SK-N-SH (cell line): ENCODE data around the gene VPS16. TPM values are rescaled to one million over a fixed set of nuclear protein-coding genes. Genes with fewer than 3 reads are reported as not detected.

Source experiments
- CTCF ChIA-PET: fragments of 300-600, 350-600 bp; formaldehyde crosslinking; extraction: SDS; loops from one replicate; lab custom pipeline; 2021; lab: Yijun Ruan, JAX
- POLR2A ChIA-PET: fragments of 350-600 bp; sonication (Branson Sonifier 250); formaldehyde crosslinking; extraction: SDS; loops from one replicate; lab custom pipeline; 2020; ENCODE audit warnings: antibody characterized with exemption, inconsistent platforms; lab: Yijun Ruan, JAX
- DNase-seq: peaks from one replicate; pipeline ENCODE4 v3.0.0; 2012
- H2AFZ ChIP-seq: fragments of 200-600 bp; sonication (generic); 2 replicates; pipeline ENCODE4 v1.8.1; 2016; ENCODE audit warnings: antibody characterized with exemption, mild to moderate bottlenecking, low read depth
- H3F3A ChIP-seq: fragments of 200-600 bp; sonication (generic); replicated peaks from 2 replicates; pipeline ENCODE3; 2016; ENCODE audit warnings: antibody characterized with exemption, mild to moderate bottlenecking; ENCODE audit not compliant: insufficient read depth
- H3K27ac ChIP-seq, 2 experiments: fragments of 200-500 bp in 1 of 2; fragments of 200-600 bp in 1 of 2; sonication (Bioruptor generic) in 1 of 2; sonication (generic), shearing (Covaris generic) in 1 of 2; 2 replicates each; pipeline versions ENCODE4 v1.5.1 to v1.6.1; 2014 to 2016; ENCODE audit warnings: low read depth in 2 of 2, inconsistent platforms in 1 of 2, low read length in 1 of 2, mild to moderate bottlenecking in 1 of 2, mixed read lengths in 1 of 2
- H3K27me3 ChIP-seq: fragments of 200-600 bp; sonication (generic), shearing (Covaris generic); 2 replicates; pipeline ENCODE4 v1.6.1; 2016; ENCODE audit warnings: mixed run types; ENCODE audit not compliant: insufficient read depth
- H3K36me3 ChIP-seq, 2 experiments: fragments of 200-500 bp in 1 of 2; fragments of 200-600 bp in 1 of 2; sonication (Bioruptor generic) in 1 of 2; sonication (generic) in 1 of 2; replicated peaks in 1 of 2; 2 replicates each; pipeline versions ENCODE3 to v1.5.1; 2014 to 2016; ENCODE audit warnings: low read length in 1 of 2, mild to moderate bottlenecking in 1 of 2; ENCODE audit not compliant: insufficient read depth in 2 of 2, control insufficient read depth in 1 of 2
- H3K4me1 ChIP-seq, 2 experiments: fragments of 200-500 bp in 1 of 2; fragments of 200-600 bp in 1 of 2; sonication (Bioruptor generic) in 1 of 2; sonication (generic), shearing (Covaris generic) in 1 of 2; 2 replicates each; pipeline versions ENCODE4 v1.5.1 to v1.6.1; 2014 to 2016; ENCODE audit warnings: low read depth in 1 of 2, low read length in 1 of 2, mixed run types in 1 of 2; ENCODE audit not compliant: insufficient read depth in 2 of 2, control insufficient read depth in 1 of 2
- H3K4me2 ChIP-seq: fragments of 200-600 bp; sonication (generic), shearing (Covaris generic); 2 replicates; pipeline ENCODE4 v1.6.1; 2017; ENCODE audit warnings: mixed run types
- H3K4me3 ChIP-seq, 2 experiments: fragments of 200-500 bp in 1 of 2; fragments of 200-600 bp in 1 of 2; sonication (Bioruptor generic) in 1 of 2; sonication (generic), shearing (Covaris generic) in 1 of 2; 2 replicates each; pipeline versions ENCODE4 v1.5.1 to v1.8.1; 2014 to 2016; ENCODE audit warnings: low read depth in 2 of 2, inconsistent platforms in 1 of 2, low read length in 1 of 2, mild to moderate bottlenecking in 1 of 2, mixed read lengths in 1 of 2, moderate library complexity in 1 of 2
- H3K79me2 ChIP-seq: fragments of 200-600 bp; sonication (generic); 2 replicates; pipeline ENCODE4 v1.8.1; 2017; ENCODE audit warnings: mild to moderate bottlenecking; ENCODE audit not compliant: insufficient read depth
- H3K9ac ChIP-seq: fragments of 200-600 bp; sonication (generic); 2 replicates; pipeline ENCODE4 v1.6.1; 2017; ENCODE audit warnings: mixed run types
- H3K9me2 ChIP-seq: fragments of 200-600 bp; sonication (generic); 2 replicates; pipeline ENCODE4 v1.6.1; 2017; ENCODE audit warnings: mixed run types
- H3K9me3 ChIP-seq: fragments of 200-600 bp; sonication (generic); 2 replicates; pipeline ENCODE4 v1.6.1; 2017; ENCODE audit warnings: mixed run types, mild to moderate bottlenecking, moderate library complexity
- H4K20me1 ChIP-seq: fragments of 200-600 bp; sonication (generic); 2 replicates; pipeline ENCODE4 v1.6.1; 2017; ENCODE audit warnings: mild to moderate bottlenecking, mixed run types; ENCODE audit not compliant: insufficient read depth
- CHD2 ChIP-seq: fragments of 150-350 bp; IDR thresholded peaks from 2 replicates; pipeline ENCODE4 v1.6.1; 2018; ENCODE audit warnings: low read length; ENCODE audit not compliant: partially characterized antibody
- ELF1 ChIP-seq: IDR thresholded peaks from 2 replicates; pipeline ENCODE4 v1.4.0; 2012
- EP300 ChIP-seq, 2 experiments: IDR thresholded peaks; 2 replicates each; pipeline versions ENCODE4 v1.4.0 to v1.6.1; 2012; ENCODE audit warnings: borderline replicate concordance in 1 of 2, low read depth in 1 of 2, low read length in 1 of 2
- FOSL2 ChIP-seq: IDR thresholded peaks from 2 replicates; pipeline ENCODE4 v1.4.0; 2012; ENCODE audit warnings: low read depth, mild to moderate bottlenecking, moderate library complexity, borderline replicate concordance
- FOXM1 ChIP-seq: IDR thresholded peaks from 2 replicates; pipeline ENCODE4 v1.4.0; 2012; ENCODE audit warnings: low read depth, mild to moderate bottlenecking
- GATA2 ChIP-seq: sonication (generic); formaldehyde crosslinking; IDR thresholded peaks from 2 replicates; pipeline ENCODE4 v1.5.0; 2020; ENCODE audit warnings: mild to moderate bottlenecking, missing genetic modification reagents
- JUND ChIP-seq: IDR thresholded peaks from 2 replicates; pipeline ENCODE4 v1.4.0; 2012
- MAX ChIP-seq: IDR thresholded peaks from 2 replicates; pipeline ENCODE4 v1.4.0; 2012; ENCODE audit warnings: low read depth
- MEF2A ChIP-seq: IDR thresholded peaks from 2 replicates; pipeline ENCODE4 v1.4.0; 2012; ENCODE audit warnings: low read depth, borderline replicate concordance
- NFIC ChIP-seq: IDR thresholded peaks from 2 replicates; pipeline ENCODE4 v1.4.0; 2012; ENCODE audit warnings: borderline replicate concordance
- NRF1 ChIP-seq: IDR thresholded peaks from 2 replicates; pipeline ENCODE4 v1.6.1; 2012; ENCODE audit warnings: low read depth, mild to moderate bottlenecking, low read length
- PBX3 ChIP-seq: IDR thresholded peaks from 2 replicates; pipeline ENCODE4; 2012
- RCOR1 ChIP-seq: fragments of 150-350 bp; IDR thresholded peaks from 2 replicates; pipeline ENCODE4 v1.6.1; 2017; ENCODE audit warnings: antibody characterized with exemption, low read length
- REST ChIP-seq: IDR thresholded peaks from 2 replicates; pipeline ENCODE4 v1.6.1; 2012; ENCODE audit warnings: mild to moderate bottlenecking, low read depth, low read length, moderate library complexity
- RXRA ChIP-seq: IDR thresholded peaks from 2 replicates; pipeline ENCODE4 v1.4.0; 2012; ENCODE audit warnings: low read depth, mild to moderate bottlenecking, borderline replicate concordance
- SMC3 ChIP-seq: IDR thresholded peaks from 2 replicates; pipeline ENCODE4 v1.6.1; 2012; ENCODE audit warnings: low read depth, low read length, improper control_type of control experiment
- TAF1 ChIP-seq: IDR thresholded peaks from 2 replicates; pipeline ENCODE4 v1.6.1; 2012; ENCODE audit warnings: low read depth, mild to moderate bottlenecking, low read length, moderate library complexity, borderline replicate concordance
- TCF12 ChIP-seq: IDR thresholded peaks from 2 replicates; pipeline ENCODE4 v1.4.0; 2012
- TEAD4 ChIP-seq: IDR thresholded peaks from 2 replicates; pipeline ENCODE4 v1.4.0; 2012; ENCODE audit warnings: mild to moderate bottlenecking, borderline replicate concordance; ENCODE audit not compliant: insufficient read depth
- YY1 ChIP-seq: IDR thresholded peaks from 2 replicates; pipeline ENCODE4 v1.4.0; 2012; ENCODE audit warnings: low read depth, mild to moderate bottlenecking
- WGBS: methylation state at CpG from one replicate; pipeline ENCODE4 v1.1.6; 2017; ENCODE audit warnings: low lambda C conversion rate; 5-methylcytosine and 5-hydroxymethylcytosine counted together
- polyA plus RNA-seq, 3 experiments: library from polyadenylated mRNA; depleted of rRNA; stranded (reverse); fragments of >200 nt; gene quantifications; 2 replicates each; pipeline ENCODE4 v1.2.3, GENCODE V29; 2012
- TF ChIP-seq, protein P1 (sequence below): fragments of 200-600 bp; sonication (generic); IDR thresholded peaks from 2 replicates; pipeline ENCODE4 v1.6.1; 2017; ENCODE audit warnings: antibody characterized with exemption, mild to moderate bottlenecking, moderate library complexity
- TF ChIP-seq, protein P2 (sequence below): fragments of 150-350 bp; IDR thresholded peaks from 2 replicates; pipeline ENCODE4 v1.6.1; 2017; ENCODE audit warnings: antibody characterized with exemption, low read length, low read depth, borderline replicate concordance
- TF ChIP-seq, protein P3 (sequence below): IDR thresholded peaks from 2 replicates; pipeline ENCODE4 v1.4.0; 2012; ENCODE audit warnings: low read depth, borderline replicate concordance

Gene VPS16
- polyA plus RNA-seq, 1 of the 3 experiments (the other 2 are of a cell fraction), result 62.0 TPM

DNA sequence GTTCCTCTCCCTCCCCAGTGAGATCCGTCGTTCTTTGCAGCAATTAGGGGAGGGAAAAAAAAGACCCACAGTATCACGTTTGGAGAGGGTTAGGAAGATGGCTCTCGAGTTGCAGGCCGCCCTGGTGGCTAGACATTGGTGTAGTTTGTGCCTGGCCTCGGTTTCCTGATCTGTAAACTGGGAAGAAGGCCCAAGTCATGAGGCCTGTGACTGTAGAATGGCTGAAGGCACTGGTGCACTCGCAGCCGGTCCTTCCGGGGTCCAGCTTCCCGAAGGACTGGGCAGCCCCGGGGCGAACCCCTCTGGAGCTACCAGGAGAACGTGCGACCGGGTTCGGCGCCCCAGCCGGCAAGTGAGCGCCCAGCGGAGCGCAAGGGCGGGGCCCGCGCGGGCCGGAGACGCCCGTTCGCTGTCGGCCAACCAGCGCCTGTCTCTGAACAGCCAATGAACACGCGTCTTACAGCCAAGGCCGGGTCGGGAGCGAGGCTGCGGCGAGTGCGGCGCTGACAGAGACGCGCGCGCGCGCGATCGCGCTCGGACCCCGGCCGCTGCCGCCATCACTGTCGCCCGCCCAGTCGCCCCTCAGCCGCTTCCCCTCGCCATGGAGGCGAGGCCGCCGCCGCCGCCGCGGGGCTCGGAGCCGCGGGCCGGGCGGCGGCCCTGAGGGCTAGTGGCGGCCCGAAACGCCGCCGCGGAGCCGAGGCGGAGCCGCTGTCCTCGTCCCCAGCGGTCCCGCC is 32.6 kb downstream of the VPS16 start, which contains the start of gene PTPRA:
Gene PTPRA (plus strand): TSS at position 472 of the 737 bp plus-strand sequence. CDS start 90,797 bp downstream, outside the sequence.
- Histone ChIP-seq H3K79me2 (peaks cover 46% of the 10 kb centered on the region), H3K4me1 (peaks cover 13 to 22% of the 10 kb centered on the region in 2 experiments), H3K27ac (peak within 1 kb of the TSS; percentile 43 to 78; a peak in 3 of 4 replicates), H3K27me3 (no peaks in the 10 kb centered on the region), H3K9me2 (no peaks in the 10 kb centered on the region), H3K4me2 (peak within 1 kb of the TSS; percentile 97), H4K20me1 (peaks cover 9% of the 10 kb centered on the region; the same call in 1 of the 2 replicates), H3K9ac (peak within 1 kb of the TSS; percentile 88), H3K9me3 (no peaks in the 10 kb centered on the region), H2AFZ (peak within 1 kb of the TSS; percentile 94), H3K36me3 (peaks cover 3 to 5% of the 10 kb centered on the region in 2 experiments), H3F3A (peaks cover 20% of the 10 kb centered on the region), H3K4me3 (peak within 1 kb of the TSS; percentile 89 to 98)
- ChIA-PET POLR2A (interaction anchor here (1.0 to 1.1 kb wide), 2 partner anchors 73 to 221 kb away, joined by 3 to 4 read pairs; partner anchors contain the start of genes CPXM1 and NOP56), CTCF (interaction anchor here (0.7 to 1.4 kb wide), 7 partner anchors 9 to 576 kb away, joined by 3 read pairs; no protein-coding TSS in a partner anchor)
- 1% methylated on average over 10 of the region's 83 CpGs for WGBS
- peak; percentile 97 for DNase-seq
- TF ChIP-seq YY1 (0 out of 2 replicates have a peak, but pooled peaks have one; percentile 14), CHD2 (no peak), NFIC (no peak), GATA2 (CRISPR knock-in tag) (no peak), FOXM1 (no peak), RCOR1 (peak; percentile 28; the same call in 1 of the 2 replicates), ELF1 (0 out of 2 replicates have a peak, but pooled peaks have one; percentile 1), FOSL2 (no peak), EP300 (IDR thresholded peaks at IDR 0.05; ENCODE audit: borderline replicate concordance in 1 of 2, low read depth in 1 of 2, low read length in 1 of 2) (no peak), NRF1 (peak; percentile 53), PBX3 (0 out of 2 replicates have a peak, but pooled peaks have one; percentile 2), MAX (peak; percentile 22; the same call in 1 of the 2 replicates), TEAD4 (no peak), TCF12 (no peak), JUND (no peak), SMC3 (no peak), REST (no peak), RXRA (no peak), MEF2A (no peak), TAF1 (peak; percentile 88)
- TF ChIP-seq, protein P1, sequence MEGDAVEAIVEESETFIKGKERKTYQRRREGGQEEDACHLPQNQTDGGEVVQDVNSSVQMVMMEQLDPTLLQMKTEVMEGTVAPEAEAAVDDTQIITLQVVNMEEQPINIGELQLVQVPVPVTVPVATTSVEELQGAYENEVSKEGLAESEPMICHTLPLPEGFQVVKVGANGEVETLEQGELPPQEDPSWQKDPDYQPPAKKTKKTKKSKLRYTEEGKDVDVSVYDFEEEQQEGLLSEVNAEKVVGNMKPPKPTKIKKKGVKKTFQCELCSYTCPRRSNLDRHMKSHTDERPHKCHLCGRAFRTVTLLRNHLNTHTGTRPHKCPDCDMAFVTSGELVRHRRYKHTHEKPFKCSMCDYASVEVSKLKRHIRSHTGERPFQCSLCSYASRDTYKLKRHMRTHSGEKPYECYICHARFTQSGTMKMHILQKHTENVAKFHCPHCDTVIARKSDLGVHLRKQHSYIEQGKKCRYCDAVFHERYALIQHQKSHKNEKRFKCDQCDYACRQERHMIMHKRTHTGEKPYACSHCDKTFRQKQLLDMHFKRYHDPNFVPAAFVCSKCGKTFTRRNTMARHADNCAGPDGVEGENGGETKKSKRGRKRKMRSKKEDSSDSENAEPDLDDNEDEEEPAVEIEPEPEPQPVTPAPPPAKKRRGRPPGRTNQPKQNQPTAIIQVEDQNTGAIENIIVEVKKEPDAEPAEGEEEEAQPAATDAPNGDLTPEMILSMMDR, result no peak
- TF ChIP-seq, protein P2, sequence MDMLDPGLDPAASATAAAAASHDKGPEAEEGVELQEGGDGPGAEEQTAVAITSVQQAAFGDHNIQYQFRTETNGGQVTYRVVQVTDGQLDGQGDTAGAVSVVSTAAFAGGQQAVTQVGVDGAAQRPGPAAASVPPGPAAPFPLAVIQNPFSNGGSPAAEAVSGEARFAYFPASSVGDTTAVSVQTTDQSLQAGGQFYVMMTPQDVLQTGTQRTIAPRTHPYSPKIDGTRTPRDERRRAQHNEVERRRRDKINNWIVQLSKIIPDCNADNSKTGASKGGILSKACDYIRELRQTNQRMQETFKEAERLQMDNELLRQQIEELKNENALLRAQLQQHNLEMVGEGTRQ, result no peak
- TF ChIP-seq, protein P3, sequence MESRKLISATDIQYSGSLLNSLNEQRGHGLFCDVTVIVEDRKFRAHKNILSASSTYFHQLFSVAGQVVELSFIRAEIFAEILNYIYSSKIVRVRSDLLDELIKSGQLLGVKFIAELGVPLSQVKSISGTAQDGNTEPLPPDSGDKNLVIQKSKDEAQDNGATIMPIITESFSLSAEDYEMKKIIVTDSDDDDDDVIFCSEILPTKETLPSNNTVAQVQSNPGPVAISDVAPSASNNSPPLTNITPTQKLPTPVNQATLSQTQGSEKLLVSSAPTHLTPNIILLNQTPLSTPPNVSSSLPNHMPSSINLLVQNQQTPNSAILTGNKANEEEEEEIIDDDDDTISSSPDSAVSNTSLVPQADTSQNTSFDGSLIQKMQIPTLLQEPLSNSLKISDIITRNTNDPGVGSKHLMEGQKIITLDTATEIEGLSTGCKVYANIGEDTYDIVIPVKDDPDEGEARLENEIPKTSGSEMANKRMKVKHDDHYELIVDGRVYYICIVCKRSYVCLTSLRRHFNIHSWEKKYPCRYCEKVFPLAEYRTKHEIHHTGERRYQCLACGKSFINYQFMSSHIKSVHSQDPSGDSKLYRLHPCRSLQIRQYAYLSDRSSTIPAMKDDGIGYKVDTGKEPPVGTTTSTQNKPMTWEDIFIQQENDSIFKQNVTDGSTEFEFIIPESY, result no peak
